Measurements from ENCODE around the gene SERPINB10.

The SERPINB10 gene

DNA sequence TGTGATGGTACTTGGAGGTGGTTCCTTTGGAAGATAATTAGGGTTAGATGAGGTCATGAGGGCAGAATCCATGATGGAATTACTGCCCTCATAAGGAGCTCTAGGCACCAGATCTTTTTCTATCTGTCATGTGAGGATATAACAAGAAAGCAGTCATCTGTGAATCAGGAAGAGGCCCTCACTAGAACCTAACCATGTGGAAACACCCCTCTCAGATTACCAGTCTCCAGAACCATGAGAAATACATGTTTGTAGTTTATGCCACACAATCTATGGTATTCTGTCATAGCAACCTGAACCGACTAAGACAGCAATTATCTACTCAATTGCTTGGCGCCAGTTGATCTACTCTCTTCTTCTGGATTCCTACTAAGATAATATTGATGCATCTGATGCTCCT, 2.4 kb upstream of the SERPINB10 start:
- H4K91ac ChIP-seq (ENCODE audit: low read depth, low read length), result no peak overlapping the region
- H3K79me2 ChIP-seq (ENCODE audit: control insufficient read depth, insufficient read depth, low read length, poor library complexity), result no peaks in the 10 kb centered on the region
- H3K23ac ChIP-seq (ENCODE audit: low read length), result no peak overlapping the region

GRCh38 chr18:63906056-63906455, 1.7 kb upstream of the SERPINB10 start:
- no peaks in the 10 kb centered on the region for H3K79me2 ChIP-seq (ENCODE audit: control insufficient read depth, insufficient read depth, low read length, poor library complexity)
- H3K27me3 ChIP-seq (ENCODE audit: insufficient read depth, low read length), result no peaks in the 10 kb centered on the region
- no peaks in the 10 kb centered on the region for H3K9me3 ChIP-seq (ENCODE audit: insufficient read depth, low read depth, low read length)
- H2BK5ac ChIP-seq (ENCODE audit: low read depth, low read length, poor library complexity), result no peak overlapping the region
- no peak overlapping the region for H2AK5ac ChIP-seq (ENCODE audit: low read length)
- no peak overlapping the region for H4K91ac ChIP-seq (ENCODE audit: low read depth, low read length)
- no peak for DNase-seq
- H2AFZ ChIP-seq (ENCODE audit: insufficient read depth, low read length, poor library complexity), result no peak overlapping the region
- H4K8ac ChIP-seq (ENCODE audit: low read depth, low read length), result no peak overlapping the region
- no peak overlapping the region for H3K4me2 ChIP-seq (ENCODE audit: low read length)
- H4K12ac ChIP-seq (ENCODE audit: low read depth, low read length), result no peak overlapping the region
- no peak overlapping the region for H3K23ac ChIP-seq (ENCODE audit: low read length)
- H2BK120ac ChIP-seq (ENCODE audit: insufficient read depth, low read length, poor library complexity), result no peak overlapping the region
- no peaks in the 10 kb centered on the region for H3K36me3 ChIP-seq (ENCODE audit: control insufficient read depth in 1 of 2, insufficient read depth in 2 of 2, low read length in 2 of 2)
- no peaks in the 10 kb centered on the region for H3K4me1 ChIP-seq (ENCODE audit: control insufficient read depth in 1 of 2, insufficient read depth in 2 of 2, low read length in 2 of 2)
- no peak overlapping the region for H3K18ac ChIP-seq (ENCODE audit: low read length)
- no CpG with 5 or more reads among the region's 1 CpG for WGBS (ENCODE audit: extremely low coverage, insufficient coverage, insufficient read length)
- H3K27ac ChIP-seq (ENCODE audit: low read depth, low read length), result no peak overlapping the region
- no peak overlapping the region for H3K14ac ChIP-seq (ENCODE audit: low read length)
- no peak overlapping the region for H3K9ac ChIP-seq (ENCODE audit: low read length)
- H3K4ac ChIP-seq (ENCODE audit: low read depth, low read length), result no peak overlapping the region
- H2BK12ac ChIP-seq (ENCODE audit: low read length), result no peak overlapping the region
- no peaks in the 10 kb centered on the region for H3K79me1 ChIP-seq (ENCODE audit: low read length)
- no peak overlapping the region for H3K4me3 ChIP-seq (ENCODE audit: low read depth, low read length)

More for the DNA sequence above, 2.4 kb upstream of the SERPINB10 start:
- no peak overlapping the region for H2AK5ac ChIP-seq (ENCODE audit: low read length)
- H3K18ac ChIP-seq (ENCODE audit: low read length), result no peak overlapping the region
- no peak overlapping the region for H2BK120ac ChIP-seq (ENCODE audit: insufficient read depth, low read length, poor library complexity)
- no peak overlapping the region for H4K12ac ChIP-seq (ENCODE audit: low read depth, low read length)
- H3K4me1 ChIP-seq (ENCODE audit: control insufficient read depth in 1 of 2, insufficient read depth in 2 of 2, low read length in 2 of 2), result no peaks in the 10 kb centered on the region
- DNase-seq, result peak; percentile 4 to 19
- no peak overlapping the region for H3K4ac ChIP-seq (ENCODE audit: low read depth, low read length)
- no peak overlapping the region for H2AFZ ChIP-seq (ENCODE audit: insufficient read depth, low read length, poor library complexity)
- H3K4me3 ChIP-seq (ENCODE audit: low read depth, low read length), result no peak overlapping the region
- no peak overlapping the region for H2BK12ac ChIP-seq (ENCODE audit: low read length)
- no peaks in the 10 kb centered on the region for H3K36me3 ChIP-seq (ENCODE audit: control insufficient read depth in 1 of 2, insufficient read depth in 2 of 2, low read length in 2 of 2)
- no peak overlapping the region for H3K4me2 ChIP-seq (ENCODE audit: low read length)
- H3K27ac ChIP-seq (ENCODE audit: low read depth, low read length), result no peak overlapping the region
- no peak overlapping the region for H3K9ac ChIP-seq (ENCODE audit: low read length)
- no peak overlapping the region for H3K14ac ChIP-seq (ENCODE audit: low read length)
- H3K9me3 ChIP-seq (ENCODE audit: insufficient read depth, low read depth, low read length), result no peaks in the 10 kb centered on the region
- H3K79me1 ChIP-seq (ENCODE audit: low read length), result no peaks in the 10 kb centered on the region
- no peaks in the 10 kb centered on the region for H3K27me3 ChIP-seq (ENCODE audit: insufficient read depth, low read length)
- H2BK5ac ChIP-seq (ENCODE audit: low read depth, low read length, poor library complexity), result no peak overlapping the region
- no peak overlapping the region for H4K8ac ChIP-seq (ENCODE audit: low read depth, low read length)
- no CpG with 5 or more reads among the region's 2 CpGs for WGBS (ENCODE audit: extremely low coverage, insufficient coverage, insufficient read length)

GRCh38 chr18:63908858-63909257, 1.1 kb downstream of the SERPINB10 start:
- H3K14ac ChIP-seq (ENCODE audit: low read length), result no peak overlapping the region
- WGBS (ENCODE audit: extremely low coverage, insufficient coverage, insufficient read length), result no CpG with 5 or more reads among the region's 1 CpG
- no peaks in the 10 kb centered on the region for H3K4me1 ChIP-seq (ENCODE audit: control insufficient read depth in 1 of 2, insufficient read depth in 2 of 2, low read length in 2 of 2)

DNA sequence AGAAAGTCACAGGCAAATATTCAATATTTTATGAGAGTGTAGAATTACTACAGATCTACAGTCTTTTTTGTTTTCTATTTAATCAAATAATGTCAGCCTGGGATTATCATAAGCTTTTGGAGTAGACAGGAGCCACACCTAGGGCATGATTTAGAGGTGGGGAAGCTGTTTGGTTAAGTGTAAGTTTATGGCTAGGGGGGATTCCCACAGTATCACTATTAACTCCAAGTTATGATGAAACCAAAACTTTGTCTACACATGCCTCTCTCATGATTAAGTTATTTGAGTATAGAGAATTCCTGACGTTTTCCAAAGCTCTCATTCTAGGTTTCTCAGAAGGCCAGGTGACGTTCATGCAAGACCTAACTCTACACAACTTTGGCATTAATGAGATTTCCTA, 2.1 kb downstream of the SERPINB10 start:
- H3K18ac ChIP-seq (ENCODE audit: low read length), result no peak overlapping the region
- H3K4me2 ChIP-seq (ENCODE audit: low read length), result no peak overlapping the region
- H3K36me3 ChIP-seq (ENCODE audit: control insufficient read depth in 1 of 2, insufficient read depth in 2 of 2, low read length in 2 of 2), result no peaks in the 10 kb centered on the region
- no peak overlapping the region for H3K14ac ChIP-seq (ENCODE audit: low read length)
- H4K12ac ChIP-seq (ENCODE audit: low read depth, low read length), result no peak overlapping the region
- peaks cover 2% of the 10 kb centered on the region for H3K9me3 ChIP-seq (ENCODE audit: insufficient read depth, low read depth, low read length)
- H2AFZ ChIP-seq (ENCODE audit: insufficient read depth, low read length, poor library complexity), result no peak overlapping the region
- H3K79me1 ChIP-seq (ENCODE audit: low read length), result no peaks in the 10 kb centered on the region
- no peak overlapping the region for H2BK120ac ChIP-seq (ENCODE audit: insufficient read depth, low read length, poor library complexity)
- H3K27ac ChIP-seq (ENCODE audit: low read depth, low read length), result no peak overlapping the region
- H2AK5ac ChIP-seq (ENCODE audit: low read length), result no peak overlapping the region
- no peak overlapping the region for H2BK12ac ChIP-seq (ENCODE audit: low read length)
- DNase-seq, result no peak
- H3K4me3 ChIP-seq (ENCODE audit: low read depth, low read length), result no peak overlapping the region
- no peak overlapping the region for H3K4ac ChIP-seq (ENCODE audit: low read depth, low read length)
- no peak overlapping the region for H3K23ac ChIP-seq (ENCODE audit: low read length)
- no peak overlapping the region for H3K9ac ChIP-seq (ENCODE audit: low read length)
- H3K4me1 ChIP-seq (ENCODE audit: control insufficient read depth in 1 of 2, insufficient read depth in 2 of 2, low read length in 2 of 2), result no peaks in the 10 kb centered on the region
- WGBS (ENCODE audit: extremely low coverage, insufficient coverage, insufficient read length), result no CpG with 5 or more reads among the region's 2 CpGs
- H2BK5ac ChIP-seq (ENCODE audit: low read depth, low read length, poor library complexity), result no peak overlapping the region
- H3K27me3 ChIP-seq (ENCODE audit: insufficient read depth, low read length), result no peaks in the 10 kb centered on the region
- H4K91ac ChIP-seq (ENCODE audit: low read depth, low read length), result no peak overlapping the region
- no peak overlapping the region for H4K8ac ChIP-seq (ENCODE audit: low read depth, low read length)
- no peaks in the 10 kb centered on the region for H3K79me2 ChIP-seq (ENCODE audit: control insufficient read depth, insufficient read depth, low read length, poor library complexity)

More at GRCh38 chr18:63908858-63909257, 1.1 kb downstream of the SERPINB10 start:
- Histone ChIP-seq H2BK12ac (ENCODE audit: low read length) (no peak overlapping the region), H3K4me3 (ENCODE audit: low read depth, low read length) (no peak overlapping the region), H3K27ac (ENCODE audit: low read depth, low read length) (no peak overlapping the region), H2AFZ (ENCODE audit: insufficient read depth, low read length, poor library complexity) (no peak overlapping the region), H3K9ac (ENCODE audit: low read length) (no peak overlapping the region), H3K18ac (ENCODE audit: low read length) (no peak overlapping the region), H2AK5ac (ENCODE audit: low read length) (no peak overlapping the region), H3K36me3 (ENCODE audit: control insufficient read depth in 1 of 2, insufficient read depth in 2 of 2, low read length in 2 of 2) (no peaks in the 10 kb centered on the region), H3K9me3 (ENCODE audit: insufficient read depth, low read depth, low read length) (no peaks in the 10 kb centered on the region), H3K4me2 (ENCODE audit: low read length) (no peak overlapping the region), H4K12ac (ENCODE audit: low read depth, low read length) (no peak overlapping the region), H3K79me2 (ENCODE audit: control insufficient read depth, insufficient read depth, low read length, poor library complexity) (no peaks in the 10 kb centered on the region), H2BK5ac (ENCODE audit: low read depth, low read length, poor library complexity) (no peak overlapping the region), H3K4ac (ENCODE audit: low read depth, low read length) (no peak overlapping the region), H3K23ac (ENCODE audit: low read length) (no peak overlapping the region), H4K8ac (ENCODE audit: low read depth, low read length) (no peak overlapping the region), H4K91ac (ENCODE audit: low read depth, low read length) (no peak overlapping the region), H3K79me1 (ENCODE audit: low read length) (no peaks in the 10 kb centered on the region), H2BK120ac (ENCODE audit: insufficient read depth, low read length, poor library complexity) (no peak overlapping the region), H3K27me3 (ENCODE audit: insufficient read depth, low read length) (no peaks in the 10 kb centered on the region)
- DNase-seq, result no peak
